ENCODE data around the gene MACROD1. TPM values are rescaled to one million over a fixed set of nuclear protein-coding genes. Genes with fewer than 3 reads are reported as not detected.
A peak's percentile ranks its signal among the peaks of the same experiment; 100 is the strongest.

The MACROD1 gene
- total and polyA plus RNA-seq, 2 of the 13 experiments (the other 11 are each of a cell fraction or from before 2014, with no cell fraction given): 23.1 to 34.5 TPM

GRCh38 chr11:64100782-64101353, 65.0 kb downstream of the MACROD1 start (continued):
- no peak for TF ChIP-seq ZBTB37 (CRISPR knock-in tag; IDR thresholded peaks at IDR 0.05)
- TF ChIP-seq TP53 (CRISPR knock-in tag; conservative IDR thresholded peaks at IDR 0.05): no peak

- intact Hi-C loops (cut with micrococcal nuclease; ENCODE audit: unreplicated experiment): no loop called here
- ATAC-seq: no peak
- CTCF ChIA-PET (ENCODE audit: low intra/inter-chr PET ratio, low total read pairs): no interaction called here
These were observed 65.6 kb downstream of the MACROD1 start for GRCh38 chr11:64100360-64100759.

More at GRCh38 chr11:64100360-64100759, 65.6 kb downstream of the MACROD1 start:
- FAIRE-seq (no peak), DNase-seq (ENCODE audit: low spot score) (no peak)
- BruUV-seq (replicated peaks): no TSS peak
- Histone ChIP-seq H3K4me2 (ENCODE audit: low read depth, low read length) (no peak overlapping the region), H3K9me3 (ENCODE audit: low read length) (no peaks in the 10 kb centered on the region), H4K20me1 (ENCODE audit: insufficient read depth, low read length) (peaks cover 3% of the 10 kb centered on the region; the same call in 1 of the 2 replicates), H3K27me3 (ENCODE audit: control insufficient read depth in 1 of 2, insufficient read depth in 2 of 2, low read length in 2 of 2) (no peaks in the 10 kb centered on the region), H3K79me2 (ENCODE audit: insufficient read depth, low read length) (no peaks in the 10 kb centered on the region), H3K36me3 (replicated peaks in 1 of 2; ENCODE audit: control insufficient read depth in 1 of 2, insufficient read depth in 2 of 2, low read length in 2 of 2) (no peaks in the 10 kb centered on the region), H3K4me1 (ENCODE audit: insufficient read depth, low read length) (peaks cover 31% of the 10 kb centered on the region), H3K4me3 (replicated peaks in 1 of 3; ENCODE audit: insufficient read depth in 1 of 3, low read depth in 2 of 3, low read length in 3 of 3) (no peak overlapping the region), H3K27ac (ENCODE audit: extremely low read length, insufficient read depth, low read length) (no peak overlapping the region), H2AFZ (ENCODE audit: low read length) (no peak overlapping the region), H3K9ac (ENCODE audit: insufficient read depth, low read depth, low read length) (no peak overlapping the region)
- in situ Hi-C loops (cut with HindIII; ENCODE audit: extremely low pct_ligation_motif_present, low pct_unique_long_range_greater_than_20kb): no loop called here
- 67% methylated on average over 3 of the region's 8 CpGs for WGBS (ENCODE audit: low lambda C conversion rate)
- POLR2A ChIA-PET: no interaction called here
- TF ChIP-seq ZNF34 (CRISPR knock-in tag; IDR thresholded peaks at IDR 0.05; ENCODE audit: borderline replicate concordance): no peak
- TF ChIP-seq ATM (IDR thresholded peaks at IDR 0.05; ENCODE audit: borderline replicate concordance): no peak
- TF ChIP-seq ZBTB33 (CRISPR knock-in tag; IDR thresholded peaks at IDR 0.05): peak; percentile 98
- no peak for TF ChIP-seq ZNF589 (CRISPR knock-in tag; conservative IDR thresholded peaks at IDR 0.05)
- no peak for TF ChIP-seq NFE2L2 (IDR thresholded peaks at IDR 0.05; ENCODE audit: low read length)
- no peak for TF ChIP-seq ZBTB44 (CRISPR knock-in tag; IDR thresholded peaks at IDR 0.05)

Data from HepG2 (cell line).